Spleen (tissue), 11 donors: ENCODE results near the gene UTS2R. TPM values are rescaled to one million over a fixed set of nuclear protein-coding genes. Genes with fewer than 3 reads are reported as not detected.

Source experiments
- DNase-seq: peaks from one replicate; pipeline ENCODE4 v3.0.0-alpha.2; 2020
- H3K27ac ChIP-seq, 8 donors: fragments of 200-600 bp; sonication (generic) in 7 of 8; 1 replicate in 4 of 8; 2 replicates in 4 of 8; pipeline versions ENCODE4 v1.5.0 to v1.8.0; 2016 to 2021; ENCODE audit warnings: inconsistent platforms in 4 of 8, mild to moderate bottlenecking in 4 of 8, moderate library complexity in 1 of 8
- H3K27me3 ChIP-seq, 7 donors: fragments of 200-600 bp; sonication (generic) in 6 of 7; replicated peaks in 1 of 7; 1 replicate in 4 of 7; 2 replicates in 3 of 7; pipeline versions ENCODE4 v1.5.0 to v1.8.0; 2016 to 2021; ENCODE audit warnings: inconsistent platforms in 3 of 7, mild to moderate bottlenecking in 1 of 7
- H3K36me3 ChIP-seq, 6 donors: fragments of 200-600 bp; sonication (generic) in 5 of 6; 1 replicate in 4 of 6; 2 replicates in 2 of 6; pipeline versions ENCODE4 v1.5.0 to v1.8.0; 2016 to 2021; ENCODE audit warnings: inconsistent platforms in 2 of 6
- H3K4me1 ChIP-seq, 6 donors: fragments of 200-600 bp; sonication (generic) in 5 of 6; 1 replicate in 3 of 6; 2 replicates in 3 of 6; pipeline versions ENCODE4 v1.5.0 to v1.8.0; 2016 to 2021; ENCODE audit warnings: inconsistent platforms in 3 of 6
- H3K4me3 ChIP-seq, 8 donors: fragments of 200-600 bp; sonication (generic) in 7 of 8; 1 replicate in 4 of 8; 2 replicates in 4 of 8; pipeline versions ENCODE4 v1.5.0 to v1.8.0; 2016 to 2021; ENCODE audit warnings: inconsistent platforms in 4 of 8, mild to moderate bottlenecking in 4 of 8, moderate library complexity in 2 of 8
- H3K9me3 ChIP-seq, 8 donors: fragments of 200-600 bp; sonication (generic) in 7 of 8; 1 replicate in 4 of 8; 2 replicates in 4 of 8; pipeline versions ENCODE4 v1.5.0 to v1.8.0; 2016 to 2021; ENCODE audit warnings: inconsistent platforms in 4 of 8
- POLR2A ChIP-seq, 3 donors: fragments of 450-650 bp; IDR thresholded peaks; one replicate each; pipeline ENCODE4 v1.5.1; 2017; ENCODE audit warnings: antibody characterized with exemption in 3 of 3, mild to moderate bottlenecking in 1 of 3
- POLR2AphosphoS5 ChIP-seq, 3 donors: sonication (generic); formaldehyde crosslinking; IDR thresholded peaks; one replicate each; pipeline ENCODE4 v1.5.1; 2017; ENCODE audit warnings: antibody characterized with exemption in 3 of 3
- WGBS, 5 donors: extraction: QIAGEN DNeasy Blood & Tissue Kit in 3 of 5; methylation state at CpG; one replicate each; pipeline versions ENCODE4 v1.1.5 to v1.1.7; 2013 to 2018; 5-methylcytosine and 5-hydroxymethylcytosine counted together
- intact Hi-C: fragments of 100-400 bp; cut with DNase I; formaldehyde crosslinking; loops from one replicate; pipeline ENCODE4 v1.15.0; 2023; ENCODE audit warnings: low total_unique reads
- polyA plus RNA-seq, 3 donors: library from polyadenylated mRNA; stranded (reverse); fragments of 200-250 nt; gene quantifications; one replicate each; pipeline ENCODE4 v1.2.1, GENCODE V29; 2013
- total RNA-seq, 7 donors: library from RNA; depleted of rRNA in 3 of 7; stranded (reverse); fragments of >200 nt in 3 of 7; fragmentation: NEBNext Ultra II Directional in 4 of 7; extraction: Animal tissue kit (Norgen Biotek cat#: 25700) in 4 of 7; gene quantifications; one replicate each; pipeline versions ENCODE4 v1.1.0 to v1.2.1, GENCODE V29; 2016 to 2021
- TF ChIP-seq, protein P1 (sequence below), 11 experiments: fragments of 200-600 bp in 7 of 11; fragments of 450-650 bp in 4 of 11; sonication (generic) in 4 of 11; IDR thresholded peaks in 8 of 11; conservative IDR thresholded peaks in 3 of 11; 1 replicate in 7 of 11; 2 replicates in 4 of 11; pipeline versions ENCODE4 v1.4.0 to v1.8.0; 2016 to 2021; ENCODE audit warnings: antibody characterized with exemption in 11 of 11, inconsistent platforms in 4 of 11, mild to moderate bottlenecking in 1 of 11
- donor health status: healthy with polysubstance abuse.
- donor health status: DM: no; HTN: no; CAD: no; lungs with moderate emphysema.
- donor health status: DM: no; HTN: no; CAD: no.
- donor health status: Bipolar disorder and iron deficiency.
- donor health status: healthy.
- donor health status: DM: no; HTN: no; CAD: no.
- donor health status: DM: yes; HTN: yes; CAD: no.

UTS2R gene
- total and polyA plus RNA-seq, 10 donors, result 0.26 to 3.1 (median 0.60) TPM; not detected in 5

DNA sequence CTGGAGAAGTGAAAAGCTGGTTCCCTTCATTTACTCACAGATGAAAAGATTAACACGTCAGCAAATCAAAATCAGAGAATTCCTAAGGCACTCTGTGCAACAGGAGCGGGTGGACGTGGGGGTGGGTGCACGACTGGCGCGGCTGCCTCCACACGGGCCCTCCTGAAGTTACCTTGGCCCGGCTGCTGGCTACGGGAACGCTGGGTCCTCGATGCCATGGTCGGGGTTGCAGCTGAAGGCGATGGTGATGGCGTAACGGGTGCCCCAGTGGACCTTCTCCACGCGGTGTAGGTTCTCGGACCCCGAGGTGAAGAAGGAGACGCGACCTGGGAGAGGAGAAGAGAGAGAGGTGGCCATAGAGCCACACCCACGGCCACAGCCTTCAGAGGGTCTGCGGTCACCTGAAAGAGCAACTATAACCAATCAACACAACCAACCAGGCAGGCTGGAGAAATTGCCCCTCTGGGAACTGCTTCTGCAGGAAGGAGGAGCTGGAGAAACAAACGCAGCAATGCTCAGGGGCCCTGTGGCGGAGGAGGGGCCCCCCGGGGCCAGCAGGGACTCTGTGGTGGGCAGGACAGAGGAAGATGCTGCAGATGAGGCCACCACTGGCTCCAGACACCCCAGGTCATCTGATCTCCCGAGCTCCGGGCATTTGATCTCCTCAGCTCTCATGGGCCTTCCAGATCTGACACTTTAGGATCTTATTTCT lies 20.8 kb downstream of the UTS2R start:
- TF ChIP-seq POLR2AphosphoS5 (IDR thresholded peaks at IDR 0.05), result no peak
- TF ChIP-seq, protein P1, sequence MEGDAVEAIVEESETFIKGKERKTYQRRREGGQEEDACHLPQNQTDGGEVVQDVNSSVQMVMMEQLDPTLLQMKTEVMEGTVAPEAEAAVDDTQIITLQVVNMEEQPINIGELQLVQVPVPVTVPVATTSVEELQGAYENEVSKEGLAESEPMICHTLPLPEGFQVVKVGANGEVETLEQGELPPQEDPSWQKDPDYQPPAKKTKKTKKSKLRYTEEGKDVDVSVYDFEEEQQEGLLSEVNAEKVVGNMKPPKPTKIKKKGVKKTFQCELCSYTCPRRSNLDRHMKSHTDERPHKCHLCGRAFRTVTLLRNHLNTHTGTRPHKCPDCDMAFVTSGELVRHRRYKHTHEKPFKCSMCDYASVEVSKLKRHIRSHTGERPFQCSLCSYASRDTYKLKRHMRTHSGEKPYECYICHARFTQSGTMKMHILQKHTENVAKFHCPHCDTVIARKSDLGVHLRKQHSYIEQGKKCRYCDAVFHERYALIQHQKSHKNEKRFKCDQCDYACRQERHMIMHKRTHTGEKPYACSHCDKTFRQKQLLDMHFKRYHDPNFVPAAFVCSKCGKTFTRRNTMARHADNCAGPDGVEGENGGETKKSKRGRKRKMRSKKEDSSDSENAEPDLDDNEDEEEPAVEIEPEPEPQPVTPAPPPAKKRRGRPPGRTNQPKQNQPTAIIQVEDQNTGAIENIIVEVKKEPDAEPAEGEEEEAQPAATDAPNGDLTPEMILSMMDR (IDR thresholded peaks at IDR 0.05 in 8 of 11, conservative IDR thresholded peaks at IDR 0.05 in 3 of 11), result no peak
- TF ChIP-seq POLR2A (IDR thresholded peaks at IDR 0.05), result no peak
- intact Hi-C loops, result no loop called here
- H3K4me1 ChIP-seq, result peaks cover 0 to 8% (median under 1%) of the 10 kb centered on the region in 6 donors
- no peak for DNase-seq
- peaks cover 0 to 3% (median 0%) of the 10 kb centered on the region in 7 donors for H3K27me3 ChIP-seq
- no peaks in the 10 kb centered on the region for H3K9me3 ChIP-seq
- 90 to 96% (median 92%) methylated on average over 27 to 28 of the region's 28 CpGs for whole genome bisulfite sequencing, 5 donors
- no peak overlapping the region for H3K4me3 ChIP-seq
- no peak overlapping the region for H3K27ac ChIP-seq
- H3K36me3 ChIP-seq, result peaks cover 0 to 52% (median 24%) of the 10 kb centered on the region in 6 donors

DNA sequence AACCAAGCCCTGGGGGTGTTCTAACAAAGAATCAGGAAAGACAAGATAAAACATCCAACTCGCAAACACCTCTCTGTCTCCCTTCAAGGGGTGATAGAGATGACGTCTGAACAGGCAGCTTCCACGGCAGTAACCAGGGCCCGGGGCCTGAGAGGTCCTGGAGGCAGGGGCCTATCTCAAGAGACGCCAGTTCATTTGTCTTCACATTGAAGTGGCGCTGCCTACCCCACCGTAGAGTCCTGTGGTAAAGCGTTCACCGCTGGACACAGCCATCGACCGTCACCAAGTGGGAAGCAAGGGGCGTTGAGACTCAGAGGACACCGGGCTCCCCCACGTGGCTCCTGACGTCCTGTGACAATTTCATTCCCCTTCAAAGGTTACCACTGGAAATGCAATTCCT lies 21.4 kb downstream of the UTS2R start:
- Histone ChIP-seq H3K4me1 (peaks cover 0 to 4% (median 0%) of the 10 kb centered on the region in 6 donors), H3K4me3 (no peak overlapping the region), H3K27me3 (no peaks in the 10 kb centered on the region), H3K27ac (no peak overlapping the region), H3K9me3 (no peaks in the 10 kb centered on the region), H3K36me3 (peaks cover 0 to 58% (median 24%) of the 10 kb centered on the region in 6 donors)
- 88 to 94% (median 91%) methylated on average over 15 of the region's 15 CpGs for WGBS, 5 donors
- TF ChIP-seq POLR2AphosphoS5 (IDR thresholded peaks at IDR 0.05) (no peak), POLR2A (IDR thresholded peaks at IDR 0.05) (no peak)
- TF ChIP-seq, protein P1 (IDR thresholded peaks at IDR 0.05 in 8 of 11, conservative IDR thresholded peaks at IDR 0.05 in 3 of 11), result no peak
- DNase-seq, result no peak
- intact Hi-C loops, result no loop called here

DNA sequence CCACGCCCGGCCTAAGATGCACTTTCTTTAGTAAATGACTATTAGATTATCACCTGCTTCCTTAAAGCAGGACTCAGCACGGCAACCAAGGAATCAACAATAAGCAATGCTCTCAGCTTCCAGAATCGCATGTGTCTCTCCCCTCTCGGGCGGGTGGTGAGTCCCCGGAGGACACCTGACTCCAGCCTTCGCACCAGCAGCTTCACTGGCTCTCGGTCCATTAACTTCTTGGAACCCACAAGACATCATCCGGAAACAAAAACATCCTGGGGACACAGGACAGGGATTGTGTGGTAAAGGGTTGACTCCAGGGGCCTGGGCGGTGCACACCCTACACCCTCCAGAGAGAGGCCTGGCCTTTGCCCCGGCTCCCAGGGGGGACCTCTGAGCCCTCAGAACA lies 22.7 kb downstream of the UTS2R start:
- intact Hi-C loops, result no loop called here
- TF ChIP-seq POLR2A (IDR thresholded peaks at IDR 0.05) (no peak), POLR2AphosphoS5 (IDR thresholded peaks at IDR 0.05) (no peak)
- TF ChIP-seq, protein P1 (IDR thresholded peaks at IDR 0.05 in 8 of 11, conservative IDR thresholded peaks at IDR 0.05 in 3 of 11), result no peak
- no peaks in the 10 kb centered on the region for H3K27me3 ChIP-seq
- DNase-seq, result no peak
- no peaks in the 10 kb centered on the region for H3K9me3 ChIP-seq
- no peak overlapping the region for H3K4me3 ChIP-seq
- 85 to 96% (median 95%) methylated on average over 11 to 12 of the region's 12 CpGs for WGBS, 5 donors
- H3K36me3 ChIP-seq, result peaks cover 0 to 68% (median 24%) of the 10 kb centered on the region in 6 donors
- peaks cover 0 to 5% (median 2%) of the 10 kb centered on the region in 6 donors for H3K4me1 ChIP-seq
- no peak overlapping the region for H3K27ac ChIP-seq

DNA sequence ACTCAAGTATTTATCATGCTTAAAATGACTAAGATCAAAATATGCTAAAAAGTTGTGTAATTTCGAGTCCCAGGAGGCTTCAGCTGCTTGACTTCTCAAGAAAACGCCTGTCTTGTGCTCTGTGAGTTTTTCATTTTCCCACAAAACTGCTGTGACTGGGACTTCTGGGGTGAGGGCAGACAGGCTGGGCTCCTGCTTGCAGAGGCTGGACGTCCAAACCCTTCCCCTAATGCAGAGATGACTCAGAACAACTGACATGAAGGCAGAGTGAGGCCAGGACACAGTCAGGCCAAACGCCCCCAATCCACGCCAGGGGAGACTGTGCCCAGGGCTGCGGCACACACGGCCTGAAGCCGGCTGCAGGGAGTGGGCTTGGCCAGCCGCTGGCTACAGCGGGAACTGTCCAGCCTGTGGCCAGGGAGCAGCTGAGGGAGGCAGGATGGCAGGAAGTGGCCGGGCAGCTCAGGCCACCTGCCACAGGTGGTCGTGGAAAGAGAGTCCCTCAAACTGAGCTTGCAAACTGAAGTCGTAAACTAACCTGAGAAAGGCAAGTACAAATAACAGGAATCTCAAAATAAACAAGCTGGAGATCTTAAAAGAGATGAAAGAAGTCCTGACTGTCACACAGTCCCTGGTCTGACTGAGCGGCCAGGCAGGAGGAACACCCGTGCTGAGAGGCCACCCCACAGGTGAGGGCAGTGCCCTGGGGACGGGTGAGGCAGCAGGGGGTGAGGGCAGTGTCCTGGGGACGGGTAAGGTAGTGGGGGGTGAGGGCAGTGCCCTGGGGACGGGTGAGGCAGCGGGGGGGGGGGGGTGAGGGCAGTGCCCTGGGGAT lies 25.3 kb downstream of the UTS2R start:
- no peaks in the 10 kb centered on the region for H3K9me3 ChIP-seq
- intact Hi-C loops, result no loop called here
- TF ChIP-seq POLR2AphosphoS5 (IDR thresholded peaks at IDR 0.05) (no peak), POLR2A (IDR thresholded peaks at IDR 0.05) (no peak)
- TF ChIP-seq, protein P1 (IDR thresholded peaks at IDR 0.05 in 8 of 11, conservative IDR thresholded peaks at IDR 0.05 in 3 of 11), result no peak
- peaks cover 6 to 30% (median 23%) of the 10 kb centered on the region in 6 donors for H3K4me1 ChIP-seq
- H3K27me3 ChIP-seq, result no peaks in the 10 kb centered on the region
- H3K4me3 ChIP-seq, result no peak overlapping the region
- H3K27ac ChIP-seq, result no peak overlapping the region
- H3K36me3 ChIP-seq, result peaks cover 0 to 74% (median 21%) of the 10 kb centered on the region in 6 donors
- WGBS, 5 donors, result 70 to 85% (median 82%) methylated on average over 14 to 19 of the region's 19 CpGs
- DNase-seq, result no peak
